Stimulated activated CD4-positive, alpha-beta T cell treated with anti-CD3 and anti-CD28 coated beads, Interleukin-4, amount 100 ng/mL, for 48 hours (primary cell): ENCODE measurements around the gene MYOZ2.

Experiments
- DNase-seq, 2 donors: peaks; one replicate each; pipeline ENCODE4 v3.0.0-alpha.2; 2020; ENCODE audit warnings: low read depth in 2 of 2

MYOZ2 gene

DNA sequence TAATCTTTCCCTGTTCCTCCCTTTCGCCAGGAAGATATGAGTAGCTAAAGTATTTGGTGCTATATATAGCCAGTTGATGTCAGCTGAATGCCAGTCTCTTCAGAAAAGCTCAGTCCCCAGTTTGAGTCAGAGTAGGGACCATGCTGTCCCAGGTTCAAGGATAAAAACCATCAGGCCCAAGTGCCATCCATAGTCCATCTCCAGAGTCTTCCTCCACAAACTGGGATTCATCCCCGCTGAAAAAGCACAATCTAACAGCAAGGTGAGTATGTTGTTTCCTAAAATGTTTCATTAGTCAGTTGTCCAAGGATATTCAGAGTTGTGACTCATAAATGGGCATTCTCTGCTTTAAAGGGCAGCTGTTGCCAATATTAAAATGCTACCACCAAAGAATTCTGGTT lies at the start of gene MYOZ2:
Gene MYOZ2, plus strand, starts transcription at position 112 of the 401 bp plus-strand sequence. CDS start 694 bp downstream, outside the sequence.
- no peak for DNase-seq

DNA sequence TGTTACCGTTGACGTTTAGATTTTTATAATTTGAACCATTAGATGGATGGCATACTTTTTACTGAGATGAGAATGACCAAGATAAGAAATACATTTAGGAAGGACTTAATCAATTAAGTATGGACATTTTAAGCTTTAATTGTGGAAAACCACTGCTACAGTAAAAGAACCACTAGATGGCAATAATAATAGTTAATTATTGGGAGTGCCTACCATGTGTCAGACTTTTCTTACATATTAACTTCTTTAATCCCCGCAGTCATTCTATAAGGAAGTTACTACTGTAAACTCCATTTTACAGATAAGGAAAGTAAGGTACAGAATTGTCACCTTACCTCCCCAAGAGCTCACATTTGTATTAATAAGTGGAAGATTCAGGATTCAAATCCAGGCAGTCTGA lies 48.5 kb upstream of the MYOZ2 start:
- DNase-seq: no peak

DNA sequence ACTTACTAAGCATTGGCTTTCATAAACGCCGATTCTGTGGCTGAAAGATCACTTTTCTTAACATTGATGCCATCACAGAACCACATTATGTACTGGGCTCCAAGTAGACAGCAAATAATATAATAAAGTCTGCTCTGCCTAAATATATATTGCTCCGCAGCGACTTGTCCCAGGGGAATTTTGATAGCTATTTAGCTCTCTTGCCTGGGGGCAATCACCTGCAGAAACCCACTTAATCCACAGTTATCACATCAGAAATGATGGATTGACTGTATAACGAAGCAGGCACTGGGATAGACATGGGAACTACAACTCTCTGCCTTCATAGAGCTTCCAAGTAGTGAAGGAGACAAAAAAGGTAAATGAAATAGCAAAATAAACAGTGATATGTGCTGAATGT lies 48.0 kb upstream of the MYOZ2 start:
- no peak for DNase-seq

DNA sequence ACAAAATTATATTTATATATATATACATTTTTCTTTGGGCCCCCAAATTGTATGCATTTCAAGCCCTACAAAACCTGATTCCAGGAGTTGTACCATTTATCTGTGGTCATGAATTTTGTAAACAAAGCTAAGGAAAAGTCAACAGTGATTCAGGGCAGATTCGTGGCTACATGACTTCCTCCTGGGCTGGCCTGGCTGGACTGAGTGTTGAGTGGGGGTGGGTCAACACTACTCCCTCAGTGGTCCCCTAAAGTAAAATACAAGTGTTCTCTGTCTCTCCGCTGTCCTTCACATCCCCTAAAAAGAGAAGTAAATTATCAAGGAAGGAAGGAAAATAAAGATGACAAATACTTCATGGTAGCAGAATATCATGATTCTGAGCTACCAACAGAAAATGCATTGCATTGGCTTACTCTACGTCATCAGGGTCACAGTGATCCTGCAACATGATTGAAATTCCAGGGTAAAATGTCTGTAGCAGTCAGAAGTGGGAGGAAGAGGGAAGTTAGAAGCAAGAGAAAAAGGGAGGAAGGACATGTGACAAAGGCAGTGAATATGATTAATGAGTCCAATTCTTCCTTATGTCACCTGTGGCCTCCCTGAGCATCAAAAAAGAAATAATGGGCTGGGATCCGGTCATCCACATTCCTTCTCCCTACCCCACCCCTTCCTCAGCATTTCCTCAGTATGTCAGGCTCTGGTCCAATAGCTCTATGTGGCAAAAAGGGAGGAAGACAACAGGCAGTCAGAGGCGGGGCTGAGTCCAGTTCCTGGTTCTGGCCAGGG lies 42.4 kb upstream of the MYOZ2 start:
- no peak for DNase-seq

DNA sequence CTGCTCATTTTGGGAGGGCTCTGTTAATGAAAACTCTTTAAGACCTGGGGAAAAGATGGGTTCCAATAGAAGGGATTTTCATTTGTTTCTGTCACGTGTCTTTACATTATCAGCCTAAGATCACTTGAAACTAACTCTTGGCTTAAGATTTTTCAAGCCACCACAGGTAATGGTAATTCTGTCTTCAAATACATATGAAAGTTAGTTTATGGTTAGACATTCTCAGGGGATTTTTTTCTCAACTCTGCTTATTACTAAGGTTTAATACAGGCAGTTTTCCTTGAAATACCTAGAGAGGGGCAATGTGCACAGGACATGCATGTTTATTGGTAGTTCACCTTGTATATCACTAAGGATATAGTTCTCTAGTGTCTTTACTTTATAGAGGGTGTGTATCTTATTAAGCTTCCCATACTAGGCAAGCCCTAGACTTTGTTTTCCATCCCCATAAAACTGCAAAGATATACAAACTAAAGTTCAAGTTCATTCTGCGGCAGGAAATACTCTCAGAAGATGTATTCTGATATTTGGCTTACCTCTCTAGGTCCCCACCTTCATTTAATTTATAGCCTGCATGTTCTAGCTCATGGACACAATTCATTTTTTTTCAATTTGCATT lies 38.2 kb upstream of the MYOZ2 start:
- no peak for DNase-seq

DNA sequence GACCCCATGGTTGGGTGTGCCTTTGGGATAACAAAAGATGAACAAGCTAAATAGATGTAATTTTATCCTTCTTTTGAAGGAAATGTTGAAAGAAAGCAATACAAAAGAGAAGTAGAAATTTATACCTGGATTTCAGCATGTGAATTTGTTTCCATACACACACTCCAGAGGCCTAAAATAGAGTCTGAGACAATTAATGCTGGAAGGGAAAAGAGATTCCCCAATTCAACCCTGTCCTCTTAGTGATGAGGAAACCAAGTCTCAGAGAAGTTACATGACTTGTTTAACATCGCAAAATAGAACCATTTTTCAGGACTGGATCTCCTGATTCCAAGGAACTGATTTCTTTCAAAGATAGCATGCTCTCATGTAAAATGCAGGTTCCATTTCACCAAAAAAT lies 37.3 kb upstream of the MYOZ2 start:
- no peak for DNase-seq

DNA sequence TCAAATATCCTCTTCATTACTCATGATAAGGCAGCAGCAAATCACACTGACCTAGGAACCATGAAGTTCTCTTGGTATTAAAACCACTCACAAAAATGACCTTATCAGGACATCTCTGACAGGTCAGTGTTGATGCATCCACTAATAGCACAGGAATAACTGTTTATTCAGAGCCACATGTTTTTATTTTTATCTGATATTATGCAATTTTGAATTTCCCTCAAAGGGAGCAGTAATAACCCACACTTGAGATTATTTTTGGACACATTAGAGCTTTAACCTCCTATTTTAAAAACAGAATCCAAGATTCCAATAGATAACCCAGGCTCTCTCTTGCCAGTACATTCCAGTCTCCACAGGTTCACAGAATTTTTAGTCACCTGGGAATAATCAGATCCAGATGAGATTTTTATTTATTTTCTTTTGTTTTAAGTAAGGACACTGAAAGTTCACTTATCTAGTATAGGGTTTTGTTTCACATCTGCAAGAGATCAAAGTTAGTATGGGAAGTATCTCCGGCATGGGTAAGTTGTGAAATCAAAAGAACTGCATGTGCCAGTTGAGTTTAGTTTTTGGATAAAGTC lies 36.3 kb upstream of the MYOZ2 start:
- no peak for DNase-seq

DNA sequence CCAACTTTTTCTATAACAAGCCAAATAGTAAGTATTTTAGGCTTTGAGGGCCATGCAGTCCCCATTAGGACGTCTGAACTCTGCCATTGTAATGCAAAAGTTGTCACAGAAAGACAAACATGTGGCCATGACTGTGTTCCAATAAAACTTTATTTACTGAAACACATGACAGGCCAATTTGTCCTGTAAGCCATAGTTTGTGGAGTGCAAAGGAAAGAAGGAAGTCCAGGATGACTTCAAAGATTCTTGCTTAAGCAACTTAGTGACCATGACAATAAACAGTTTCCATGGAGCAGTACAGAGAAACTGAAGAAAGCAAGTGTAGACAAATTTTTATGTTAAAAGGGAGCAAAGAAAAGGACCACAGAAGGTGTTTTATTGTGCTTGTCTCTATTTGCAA lies 35.0 kb upstream of the MYOZ2 start:
- no peak for DNase-seq

DNA sequence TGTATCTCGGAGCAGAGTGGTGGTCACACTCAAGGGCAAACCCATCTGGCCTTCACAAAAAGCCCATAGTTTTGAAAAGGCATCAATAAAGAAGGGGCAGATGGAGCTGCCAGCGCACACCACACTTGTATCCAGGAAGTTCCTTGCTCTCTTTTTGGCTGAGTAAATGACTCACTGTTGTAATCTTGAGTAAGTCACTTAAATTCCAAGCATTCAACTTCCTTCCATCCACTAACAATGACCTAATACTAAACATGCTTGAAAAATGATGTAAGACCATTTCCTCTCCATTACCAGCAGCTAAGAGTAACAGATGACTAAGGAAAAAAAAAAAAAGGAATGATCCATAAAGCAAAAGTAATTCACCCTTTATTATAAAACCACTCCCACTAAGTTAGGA lies 32.4 kb upstream of the MYOZ2 start:
- DNase-seq: no peak

DNA sequence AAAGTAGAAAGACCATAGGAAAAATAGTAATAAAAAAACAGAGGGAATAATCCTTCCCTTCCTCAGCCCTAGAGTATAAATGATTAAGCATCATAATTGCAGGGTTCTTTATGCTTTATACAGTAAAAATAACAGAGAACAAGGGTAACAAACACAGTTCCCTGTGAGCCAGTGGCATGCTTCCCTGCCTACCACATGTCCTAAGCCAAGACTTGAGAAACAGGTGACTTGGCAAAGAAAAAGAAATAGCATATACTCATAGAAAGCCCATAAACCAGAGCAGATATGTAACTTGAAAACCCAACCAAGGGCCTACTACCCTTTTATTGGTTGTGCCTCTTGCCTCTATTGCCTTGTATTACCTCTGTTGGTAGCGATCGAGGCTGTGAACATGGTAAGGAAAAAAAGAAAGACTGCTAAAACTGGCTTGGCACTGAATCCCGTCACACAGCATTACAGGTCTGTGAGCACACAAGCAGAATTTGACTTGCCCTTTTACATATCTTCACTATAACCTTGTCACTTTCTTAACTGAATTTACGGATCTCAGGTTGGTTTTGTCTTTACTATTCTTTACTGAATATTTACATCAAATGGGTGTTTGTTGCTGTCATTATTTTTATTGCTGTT lies 30.9 kb upstream of the MYOZ2 start:
- DNase-seq: no peak

DNA sequence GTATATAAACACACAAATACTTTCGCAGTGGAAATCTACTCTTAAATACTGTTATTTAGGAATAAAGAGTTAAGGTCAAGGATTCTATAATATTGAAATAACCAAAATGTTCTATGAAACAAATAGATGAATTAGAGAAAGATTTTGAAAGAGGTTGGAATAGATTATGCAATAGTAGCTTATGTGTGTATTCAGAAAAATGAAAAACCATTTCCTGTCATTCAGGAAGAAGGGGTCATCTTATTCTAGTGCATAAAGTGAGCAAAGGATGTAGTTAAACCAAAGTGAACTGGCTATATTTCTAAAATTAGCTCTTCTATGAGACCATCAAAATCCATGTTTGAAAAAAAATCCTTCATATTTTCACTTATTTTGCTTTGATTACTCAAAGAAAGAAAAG lies 30.0 kb upstream of the MYOZ2 start:
- DNase-seq: no peak

DNA sequence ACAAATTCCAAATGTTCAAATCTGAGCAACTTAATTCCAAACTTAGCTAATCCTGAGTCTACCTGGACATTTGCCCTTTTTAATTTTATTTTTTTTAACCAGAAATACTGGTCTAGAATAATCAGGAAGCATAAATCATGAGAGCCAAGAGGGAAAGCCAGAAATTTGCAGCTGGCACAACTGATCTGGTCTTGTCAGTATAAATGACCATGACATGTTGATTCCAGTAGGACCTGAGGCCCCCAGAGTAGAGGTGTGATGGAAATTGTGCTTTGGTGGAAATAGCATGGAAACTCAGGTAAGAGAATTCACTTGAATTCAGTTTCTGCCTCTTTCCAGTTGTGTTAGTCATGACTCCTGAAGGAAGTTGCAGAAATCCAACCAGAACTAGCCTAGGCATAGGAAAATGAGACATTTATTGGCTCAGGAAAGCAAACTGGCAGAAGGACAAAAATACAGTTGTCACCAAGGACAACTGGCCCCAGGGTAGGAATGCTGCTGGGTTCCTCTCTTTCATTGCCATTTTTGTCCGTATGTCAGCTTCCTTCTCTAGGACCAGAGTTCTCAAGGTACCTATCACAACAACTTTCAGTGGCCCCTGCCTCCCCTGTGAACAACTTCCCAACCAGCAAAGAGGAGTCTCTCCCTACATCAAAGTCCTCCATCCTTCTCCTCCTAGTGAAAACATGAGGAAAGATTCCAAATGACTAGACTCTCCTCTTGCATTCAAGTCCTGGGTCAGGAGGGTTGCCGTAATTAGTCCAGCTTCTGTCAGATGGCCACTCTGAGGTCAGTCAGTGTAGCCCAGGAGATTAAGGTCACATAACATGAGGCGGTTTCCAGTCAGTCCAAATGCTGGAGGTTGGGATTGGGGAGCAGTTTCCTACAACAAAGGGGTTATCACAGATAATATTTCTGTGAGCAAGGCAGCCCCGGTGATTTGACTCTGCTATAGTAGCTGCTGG lies 29.3 kb upstream of the MYOZ2 start:
- no peak for DNase-seq

DNA sequence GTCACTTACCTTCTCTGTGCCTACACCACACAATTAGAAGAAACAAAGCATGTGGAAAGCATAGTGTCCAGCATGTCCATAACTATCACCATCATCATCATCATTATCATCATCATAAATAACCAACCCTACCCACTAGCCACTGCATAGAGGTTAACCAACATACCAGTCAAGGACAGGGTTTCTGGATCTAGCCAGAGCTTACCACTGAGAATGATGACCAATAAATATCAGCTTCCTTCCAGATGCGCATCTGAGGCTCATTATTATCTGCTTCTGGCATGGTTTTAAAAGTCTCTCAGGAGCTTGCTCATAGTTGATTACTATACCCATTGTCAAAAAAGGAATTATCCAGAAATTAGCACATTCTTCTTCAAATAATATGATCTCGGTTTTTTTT lies 25.5 kb upstream of the MYOZ2 start:
- DNase-seq: no peak

DNA sequence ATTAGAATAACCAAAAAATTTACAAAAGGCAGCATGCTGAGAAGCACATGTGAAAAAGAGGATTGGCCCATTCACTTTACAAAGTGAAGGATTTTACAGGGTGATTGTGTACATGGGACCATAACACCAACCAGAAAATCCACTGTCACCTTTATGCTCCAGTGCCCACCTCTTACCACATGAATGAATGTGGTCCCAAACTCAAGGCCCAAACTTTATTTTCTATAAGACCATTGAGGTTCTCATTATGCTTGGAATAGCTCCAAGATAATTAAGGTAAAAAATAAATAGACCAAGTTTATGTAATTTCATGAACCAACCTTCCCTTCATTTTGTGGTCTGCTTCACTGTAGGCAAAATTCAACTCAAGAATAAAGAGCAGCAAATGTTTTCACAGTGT lies 24.3 kb upstream of the MYOZ2 start:
- no peak for DNase-seq

DNA sequence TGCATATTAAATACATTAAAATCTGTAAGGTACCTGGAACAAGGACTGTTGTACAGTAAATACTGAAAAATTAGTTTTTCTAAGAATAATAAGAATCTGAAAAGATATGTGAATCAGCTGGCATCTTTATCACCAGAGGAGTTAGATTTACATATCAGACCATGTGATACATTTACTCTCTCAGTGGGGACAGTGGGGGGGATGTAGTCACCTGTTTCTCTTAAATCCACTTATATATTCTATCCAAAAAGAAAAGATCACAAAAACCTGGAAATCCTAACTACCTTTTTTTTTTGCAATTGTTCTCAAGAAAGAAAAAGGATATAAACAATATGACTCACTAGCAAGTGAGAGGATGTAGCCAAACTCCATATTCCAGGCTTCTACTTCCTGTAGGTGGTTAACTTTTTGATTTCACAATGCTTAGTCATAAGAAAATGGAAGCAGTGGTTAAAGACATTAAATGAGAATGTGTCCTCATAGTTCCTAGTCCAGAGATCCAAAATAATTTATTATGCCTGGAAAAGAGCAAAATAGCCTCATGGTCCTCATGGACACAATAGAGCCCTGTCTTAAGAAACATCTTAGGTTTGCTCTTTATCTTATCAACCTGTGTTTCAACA lies 22.5 kb upstream of the MYOZ2 start:
- no peak for DNase-seq

DNA sequence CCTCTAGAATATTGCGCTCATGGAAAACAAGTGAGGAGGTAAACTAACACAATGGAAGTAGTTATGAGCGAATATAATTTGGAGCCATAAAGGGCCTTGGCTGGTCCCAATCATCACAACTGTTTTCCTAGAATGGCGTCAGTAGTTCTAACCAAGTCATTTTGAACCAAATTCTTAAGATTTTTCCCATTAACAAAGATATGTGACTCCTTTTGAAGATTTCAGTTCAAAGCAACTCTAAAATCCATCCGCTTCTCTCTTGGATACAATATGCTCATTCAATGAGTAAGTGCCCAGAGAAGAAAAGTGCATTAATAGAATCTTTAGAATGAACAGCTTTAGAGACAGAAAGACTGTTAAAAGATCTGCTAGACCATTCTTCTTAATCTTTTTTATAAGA lies 19.6 kb upstream of the MYOZ2 start:
- no peak for DNase-seq

DNA sequence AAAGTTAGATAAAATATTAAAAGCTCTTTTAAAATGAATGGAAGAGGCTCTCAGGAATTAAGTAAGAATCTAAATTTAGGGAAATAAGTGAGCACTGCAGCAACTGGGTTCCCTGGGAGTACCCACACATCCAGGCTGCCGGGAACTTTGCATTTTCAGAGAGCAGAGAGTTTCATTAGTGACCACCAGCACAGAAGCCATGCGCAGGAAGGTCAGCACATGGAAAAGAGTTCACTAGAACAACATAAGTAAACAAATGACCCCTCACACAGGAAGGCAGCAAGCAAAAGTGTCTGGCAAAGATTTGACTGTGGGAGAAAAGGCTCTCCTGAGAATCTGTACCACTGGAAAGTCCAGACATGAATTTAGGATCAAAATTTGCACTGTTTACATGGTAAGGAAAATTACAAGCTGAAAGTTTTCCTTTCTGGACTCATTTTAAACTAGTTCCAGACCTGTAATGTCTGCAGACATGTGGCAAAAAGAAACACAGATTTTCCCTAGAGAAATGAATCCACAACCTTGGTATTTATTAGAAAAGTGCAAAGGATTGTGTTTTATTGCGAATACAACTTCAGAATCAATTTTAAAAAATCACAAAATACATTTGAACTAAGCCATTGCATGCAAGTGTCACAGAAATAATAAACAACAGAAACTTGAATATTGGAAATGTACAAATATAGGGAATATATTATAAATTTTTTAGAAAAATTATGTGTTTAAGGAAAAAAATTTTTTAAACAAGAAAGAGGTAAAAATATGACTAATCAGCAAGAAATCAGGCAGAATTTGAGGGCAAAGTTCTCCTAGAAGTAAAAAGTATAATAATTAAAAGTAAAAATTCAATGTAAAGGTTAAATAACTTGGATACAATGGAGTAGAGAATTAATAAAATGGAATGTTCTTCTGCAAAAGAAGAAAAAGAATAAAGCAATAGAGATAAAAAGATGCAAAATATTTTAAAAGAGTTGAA lies 18.4 kb upstream of the MYOZ2 start:
- DNase-seq: no peak

DNA sequence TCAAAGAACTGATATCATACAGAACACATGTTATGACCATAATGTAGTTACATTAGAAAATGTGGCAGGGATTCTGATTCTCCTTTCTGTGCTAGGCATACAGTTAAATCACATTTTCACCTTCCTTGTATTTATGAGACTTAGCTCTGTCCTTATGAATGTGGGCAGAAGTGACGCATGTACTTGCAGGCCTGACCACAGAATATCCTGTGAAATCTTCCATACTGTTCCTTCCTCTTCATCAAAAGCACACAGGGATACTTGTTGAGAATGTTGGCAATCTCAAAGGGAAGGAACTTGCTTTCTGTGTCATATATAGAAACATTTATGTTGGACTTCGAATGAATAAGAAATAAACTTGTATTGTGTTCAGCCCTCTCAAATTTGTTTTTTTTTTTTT lies 17.2 kb upstream of the MYOZ2 start:
- no peak for DNase-seq

DNA sequence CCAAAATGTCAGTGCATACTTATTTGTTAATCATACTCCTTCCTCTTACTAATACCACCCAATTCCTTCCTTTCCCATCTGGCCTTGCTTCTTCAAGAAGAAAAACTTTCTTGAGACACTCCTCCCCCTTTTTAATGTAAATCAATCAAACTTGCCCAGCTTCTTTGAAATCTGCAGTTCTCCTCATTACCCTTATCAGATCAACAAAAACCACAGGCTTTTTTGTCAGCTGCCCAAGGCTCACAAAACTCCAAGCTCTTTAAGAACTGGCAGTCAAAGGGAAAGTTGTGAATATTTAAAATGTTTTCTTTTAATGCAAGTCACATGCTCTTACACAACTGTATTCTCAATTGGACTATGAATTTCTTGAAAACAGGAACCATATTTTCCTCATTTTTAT lies 11.3 kb upstream of the MYOZ2 start:
- DNase-seq: no peak

DNA sequence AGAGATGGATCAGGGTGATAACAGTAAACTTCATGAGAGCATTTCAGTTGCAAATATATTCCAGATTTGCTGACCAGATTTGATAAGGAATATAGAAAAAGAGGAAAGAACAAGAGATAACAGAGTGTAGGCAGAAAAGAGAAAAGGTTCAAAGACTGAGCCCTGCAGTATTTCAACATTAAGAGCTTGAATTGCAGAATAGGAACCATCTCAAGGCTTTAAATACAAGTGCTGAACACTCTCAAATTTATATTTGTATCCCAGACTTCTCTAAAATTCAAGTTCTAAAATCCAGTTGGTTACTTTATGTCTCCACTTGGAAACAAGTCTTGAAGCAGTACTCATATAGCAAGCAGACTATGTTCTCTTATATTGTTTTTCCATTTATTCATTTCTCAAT lies 9.7 kb upstream of the MYOZ2 start:
- no peak for DNase-seq
